ENCODE results near the gene SVIL.
"Not testable (repeated sequence)": the region's sequence is repeated elsewhere in the genome, so short reads cannot be mapped to it uniquely, and the experiment has no call there.

The SVIL gene

GRCh38 chr10:29541422-29542210 lies 93.2 kb downstream of the SVIL start:
- no peak for DNase-seq (ENCODE audit: low read depth in 2 of 2)

- no peak for DNase-seq (ENCODE audit: low read depth in 2 of 2)
Observed at GRCh38 chr10:29540016-29540415, 94.8 kb downstream of the SVIL start.

GRCh38 chr10:29539412-29539811 lies 95.4 kb downstream of the SVIL start:
- DNase-seq (ENCODE audit: low read depth in 2 of 2): no peak

- no peak for DNase-seq (ENCODE audit: low read depth in 2 of 2)
Observed at GRCh38 chr10:29537799-29538198, 97.0 kb downstream of the SVIL start.

GRCh38 chr10:29536691-29537090 lies 98.1 kb downstream of the SVIL start:
- not testable (repeated sequence) for DNase-seq (ENCODE audit: low read depth in 2 of 2)

GRCh38 chr10:29535778-29536453 lies 98.9 kb downstream of the SVIL start:
- DNase-seq (ENCODE audit: low read depth in 2 of 2): no peak

GRCh38 chr10:29535012-29535777 lies 99.6 kb downstream of the SVIL start:
- DNase-seq (ENCODE audit: low read depth in 2 of 2): no peak

- no peak for DNase-seq (ENCODE audit: low read depth in 2 of 2)
Observed at GRCh38 chr10:29534590-29534989, 100.2 kb downstream of the SVIL start.

- no peak for DNase-seq (ENCODE audit: low read depth in 2 of 2)
Observed at GRCh38 chr10:29533696-29534285, 101.0 kb downstream of the SVIL start.

GRCh38 chr10:29533046-29533445 lies 101.7 kb downstream of the SVIL start:
- no peak for DNase-seq (ENCODE audit: low read depth in 2 of 2)

- DNase-seq (ENCODE audit: low read depth in 2 of 2): no peak
Observed at GRCh38 chr10:29532256-29532878, 102.4 kb downstream of the SVIL start.

GRCh38 chr10:29530112-29530976 lies 104.4 kb downstream of the SVIL start:
- DNase-seq (ENCODE audit: low read depth in 2 of 2): no peak

GRCh38 chr10:29529146-29529545 lies 105.6 kb downstream of the SVIL start:
- no peak for DNase-seq (ENCODE audit: low read depth in 2 of 2)

- DNase-seq (ENCODE audit: low read depth in 2 of 2): no peak
Observed at GRCh38 chr10:29525762-29526161, 109.0 kb downstream of the SVIL start.

- no peak for DNase-seq (ENCODE audit: low read depth in 2 of 2)
Observed at GRCh38 chr10:29524720-29525119, 110.1 kb downstream of the SVIL start.

GRCh38 chr10:29524294-29524693 lies 110.5 kb downstream of the SVIL start:
- DNase-seq (ENCODE audit: low read depth in 2 of 2): no peak

- no peak for DNase-seq (ENCODE audit: low read depth in 2 of 2)
Observed at GRCh38 chr10:29522918-29523317, 111.9 kb downstream of the SVIL start.

- DNase-seq (ENCODE audit: low read depth in 2 of 2): no peak
Observed at GRCh38 chr10:29522061-29522855, 112.5 kb downstream of the SVIL start.

GRCh38 chr10:29519659-29520058 lies 115.1 kb downstream of the SVIL start:
- DNase-seq (ENCODE audit: low read depth in 2 of 2): no peak

GRCh38 chr10:29517352-29517923 lies 117.3 kb downstream of the SVIL start:
- no peak for DNase-seq (ENCODE audit: low read depth in 2 of 2)

Measured in activated CD4-positive, alpha-beta T cell treated with anti-CD3 and anti-CD28 coated beads for 24 hours (primary cell).